ENCODE results near the gene SLC28A1. TPM values are rescaled to one million over a fixed set of nuclear protein-coding genes. Genes with fewer than 3 reads are reported as not detected.
A peak's percentile ranks its signal among the peaks of the same experiment; 100 is the strongest.

SLC28A1 gene
- total and polyA plus RNA-seq, 7 donors: 0.13 to 1.9 (median 0.34) TPM

DNA sequence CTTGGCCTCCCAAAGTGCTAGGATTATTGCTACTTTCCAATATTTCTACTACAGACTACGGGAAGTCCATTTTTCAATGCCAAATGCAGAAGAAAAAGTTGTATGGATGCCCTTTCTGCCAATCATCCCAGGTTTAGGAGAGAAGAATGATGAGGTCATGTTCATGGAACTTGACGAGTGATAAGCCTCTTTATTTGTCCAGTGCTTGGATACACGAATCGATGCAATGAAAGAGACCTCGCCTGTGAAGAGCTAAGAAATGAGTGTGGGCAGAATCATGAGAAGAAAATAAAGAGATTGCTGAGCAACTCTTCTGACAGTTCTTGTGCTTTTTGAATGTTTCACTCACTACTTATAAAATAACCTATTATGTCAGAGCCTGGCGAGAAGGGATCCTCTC, 996 bp upstream of the SLC28A1 start:
- intact Hi-C loops (cut with DNase I): loop anchor here in 1 of 2 donors (5.0 kb wide), 1 partner anchor 44 kb away; no protein-coding TSS in a partner anchor
- TF ChIP-seq, protein P1, sequence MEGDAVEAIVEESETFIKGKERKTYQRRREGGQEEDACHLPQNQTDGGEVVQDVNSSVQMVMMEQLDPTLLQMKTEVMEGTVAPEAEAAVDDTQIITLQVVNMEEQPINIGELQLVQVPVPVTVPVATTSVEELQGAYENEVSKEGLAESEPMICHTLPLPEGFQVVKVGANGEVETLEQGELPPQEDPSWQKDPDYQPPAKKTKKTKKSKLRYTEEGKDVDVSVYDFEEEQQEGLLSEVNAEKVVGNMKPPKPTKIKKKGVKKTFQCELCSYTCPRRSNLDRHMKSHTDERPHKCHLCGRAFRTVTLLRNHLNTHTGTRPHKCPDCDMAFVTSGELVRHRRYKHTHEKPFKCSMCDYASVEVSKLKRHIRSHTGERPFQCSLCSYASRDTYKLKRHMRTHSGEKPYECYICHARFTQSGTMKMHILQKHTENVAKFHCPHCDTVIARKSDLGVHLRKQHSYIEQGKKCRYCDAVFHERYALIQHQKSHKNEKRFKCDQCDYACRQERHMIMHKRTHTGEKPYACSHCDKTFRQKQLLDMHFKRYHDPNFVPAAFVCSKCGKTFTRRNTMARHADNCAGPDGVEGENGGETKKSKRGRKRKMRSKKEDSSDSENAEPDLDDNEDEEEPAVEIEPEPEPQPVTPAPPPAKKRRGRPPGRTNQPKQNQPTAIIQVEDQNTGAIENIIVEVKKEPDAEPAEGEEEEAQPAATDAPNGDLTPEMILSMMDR (IDR thresholded peaks at IDR 0.05): no peak
- Histone ChIP-seq H3K4me1 (peaks cover 5% of the 10 kb centered on the region), H3K9me3 (no peaks in the 10 kb centered on the region), H3K27ac (no peak overlapping the region), H3K36me3 (ENCODE audit: insufficient read depth in 1 of 2, low read depth in 1 of 2) (no peaks in the 10 kb centered on the region), H3K27me3 (ENCODE audit: insufficient read depth in 3 of 3, low read length in 2 of 3) (no peaks in the 10 kb centered on the region), H3K4me3 (no peak overlapping the region)
- ATAC-seq: no peak
- 79 to 85% (median 83%) methylated on average over 6 of the region's 6 CpGs for WGBS, 3 donors
- DNase-seq: no peak

DNA sequence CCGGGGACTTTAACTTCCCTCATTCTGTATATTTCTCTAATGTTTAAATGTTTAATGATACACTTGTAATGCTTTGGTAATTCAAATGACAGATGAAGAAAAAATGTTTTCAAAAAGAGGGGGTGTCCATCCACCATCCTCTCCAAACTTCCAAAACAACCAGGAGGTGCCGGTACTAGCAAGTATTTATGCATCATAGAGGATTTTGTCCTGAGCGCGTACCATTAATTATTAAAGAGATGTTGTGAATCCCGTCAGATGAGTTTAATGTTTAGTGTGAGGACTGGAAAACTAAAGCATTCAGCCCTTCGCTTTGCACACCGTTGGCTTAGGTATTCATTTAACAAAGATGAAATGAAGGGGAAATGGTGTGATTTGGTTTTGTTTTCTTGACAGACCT, 1.3 kb downstream of the SLC28A1 start:
- H3K9me3 ChIP-seq: no peaks in the 10 kb centered on the region
- ATAC-seq (no peak), DNase-seq (no peak)
- TF ChIP-seq, protein P1 (IDR thresholded peaks at IDR 0.05): no peak
- intact Hi-C loops (cut with DNase I): no loop called here
- H3K36me3 ChIP-seq (ENCODE audit: insufficient read depth in 1 of 2, low read depth in 1 of 2): no peaks in the 10 kb centered on the region
- WGBS, 3 donors: 92 to 96% (median 95%) methylated on average over 7 of the region's 7 CpGs
- no peak overlapping the region for H3K4me3 ChIP-seq
- H3K27me3 ChIP-seq (ENCODE audit: insufficient read depth in 3 of 3, low read length in 2 of 3): no peaks in the 10 kb centered on the region
- no peak overlapping the region for H3K27ac ChIP-seq
- H3K4me1 ChIP-seq: no peaks in the 10 kb centered on the region

DNA sequence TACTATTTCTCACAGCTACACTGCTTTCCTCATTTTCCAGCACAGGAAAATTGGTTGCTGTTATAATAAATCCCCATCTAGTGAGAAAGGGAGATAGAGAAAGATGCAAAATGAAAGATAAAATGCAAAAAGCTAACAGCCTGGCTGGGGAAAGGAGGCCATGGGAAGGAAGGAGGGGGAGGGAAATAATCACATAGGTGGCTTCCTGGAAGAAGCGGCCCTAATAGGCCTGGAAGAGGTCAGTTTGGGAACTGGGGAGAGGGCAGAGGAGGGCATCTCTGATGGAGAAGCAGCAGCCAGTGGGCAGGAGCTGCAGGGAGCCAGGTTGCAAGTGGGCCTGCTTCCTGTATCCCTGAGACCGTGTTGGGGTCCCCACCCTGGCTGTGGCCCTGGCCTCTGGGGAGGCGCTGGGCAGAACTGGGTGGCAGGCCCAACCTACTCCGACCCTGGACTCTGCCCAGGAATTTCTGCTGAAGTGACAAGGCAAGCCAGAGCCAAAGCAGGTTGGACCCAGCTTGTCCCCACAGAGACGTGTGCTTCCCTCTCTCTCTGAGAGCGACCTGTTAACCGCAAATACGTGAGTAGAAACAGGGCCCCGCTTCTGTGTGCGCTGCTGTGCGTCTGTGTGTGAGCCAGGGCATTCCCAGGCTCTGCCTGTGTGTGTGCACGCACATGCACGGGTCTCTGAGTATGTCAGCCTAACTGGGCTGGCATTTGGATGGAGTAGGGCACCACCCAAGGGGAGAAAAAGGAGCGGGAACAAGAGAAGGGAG, 1.9 kb downstream of the SLC28A1 start:
- no peaks in the 10 kb centered on the region for H3K4me1 ChIP-seq
- H3K27me3 ChIP-seq (ENCODE audit: insufficient read depth in 3 of 3, low read length in 2 of 3): no peaks in the 10 kb centered on the region
- H3K27ac ChIP-seq: peak overlapping the region; percentile 30
- intact Hi-C loops (cut with DNase I): no loop called here
- TF ChIP-seq, protein P1 (IDR thresholded peaks at IDR 0.05): no peak
- no peaks in the 10 kb centered on the region for H3K9me3 ChIP-seq
- WGBS, 3 donors: 67 to 79% (median 69%) methylated on average over 14 of the region's 14 CpGs
- no peaks in the 10 kb centered on the region for H3K36me3 ChIP-seq (ENCODE audit: insufficient read depth in 1 of 2, low read depth in 1 of 2)
- DNase-seq (no peak), ATAC-seq (peak in 2 of 4 donors; percentile 40 to 56)
- H3K4me3 ChIP-seq: no peak overlapping the region

DNA sequence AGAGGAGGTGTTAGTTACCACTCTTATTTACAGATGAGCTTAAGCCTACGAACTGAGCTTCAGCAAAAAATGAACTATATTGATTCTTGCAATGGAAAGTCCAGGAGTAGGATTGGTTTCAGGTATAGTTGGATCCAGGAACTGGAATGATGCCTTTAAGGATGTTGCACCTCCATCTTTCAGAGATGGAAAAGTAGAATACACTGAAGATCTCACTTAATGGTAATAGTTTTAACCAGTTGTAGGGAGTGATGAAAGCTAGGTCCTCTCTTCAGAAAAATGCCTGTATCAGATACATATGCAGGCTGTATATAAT, 2.5 kb downstream of the SLC28A1 start:
- H3K27ac ChIP-seq: no peak overlapping the region

More for the DNA sequence above, 2.5 kb downstream of the SLC28A1 start:
- intact Hi-C loops (cut with DNase I): no loop called here
- no peaks in the 10 kb centered on the region for H3K4me1 ChIP-seq
- DNase-seq: no peak
- H3K9me3 ChIP-seq: no peaks in the 10 kb centered on the region
- H3K36me3 ChIP-seq (ENCODE audit: insufficient read depth in 1 of 2, low read depth in 1 of 2): no peaks in the 10 kb centered on the region
- no peaks in the 10 kb centered on the region for H3K27me3 ChIP-seq (ENCODE audit: insufficient read depth in 3 of 3, low read length in 2 of 3)
- no peak for ATAC-seq
- no peak overlapping the region for H3K4me3 ChIP-seq
- 56 to 71% (median 63%) methylated on average over 1 of the region's 1 CpG for WGBS, 3 donors
- TF ChIP-seq, protein P1 (IDR thresholded peaks at IDR 0.05): no peak

Data from psoas muscle (tissue), 8 donors.